MG63 (cell line): ENCODE data around the gene TMEM163. TPM values are rescaled to one million over a fixed set of nuclear protein-coding genes. Genes with fewer than 3 reads are reported as not detected.

Experiments
- DNase-seq: peaks from one replicate; pipeline ENCODE4 v3.0.0-alpha.2; 2020
- H3K27me3 ChIP-seq: fragments of 250-450 bp; sonication (Bioruptor Pico); 2 replicates; pipeline ENCODE4 v1.5.1; 2020; ENCODE audit warnings: mild to moderate bottlenecking, moderate library complexity
- H3K36me3 ChIP-seq: fragments of 250-450 bp; sonication (Bioruptor Pico); 2 replicates; pipeline ENCODE4 v1.5.1; 2020; ENCODE audit warnings: mild to moderate bottlenecking, moderate library complexity
- H3K4me3 ChIP-seq: fragments of 250-450 bp; sonication (Bioruptor Pico); 2 replicates; pipeline ENCODE4 v1.5.1; 2020; ENCODE audit warnings: mild to moderate bottlenecking, moderate library complexity
- H3K9me3 ChIP-seq: fragments of 250-450 bp; sonication (Bioruptor Pico); 2 replicates; pipeline ENCODE4 v1.5.1; 2020; ENCODE audit warnings: mild to moderate bottlenecking, moderate library complexity
- total RNA-seq: library from RNA; depleted of rRNA; stranded (reverse); fragments of >200 nt; shearing (Covaris generic); gene quantifications from 2 replicates; pipeline ENCODE4 v1.2.3, GENCODE V29; 2014; ENCODE audit warnings: low replicate concordance

TMEM163 gene
- total RNA-seq, 1 experiment from 2014 or later, result not detected

DNA sequence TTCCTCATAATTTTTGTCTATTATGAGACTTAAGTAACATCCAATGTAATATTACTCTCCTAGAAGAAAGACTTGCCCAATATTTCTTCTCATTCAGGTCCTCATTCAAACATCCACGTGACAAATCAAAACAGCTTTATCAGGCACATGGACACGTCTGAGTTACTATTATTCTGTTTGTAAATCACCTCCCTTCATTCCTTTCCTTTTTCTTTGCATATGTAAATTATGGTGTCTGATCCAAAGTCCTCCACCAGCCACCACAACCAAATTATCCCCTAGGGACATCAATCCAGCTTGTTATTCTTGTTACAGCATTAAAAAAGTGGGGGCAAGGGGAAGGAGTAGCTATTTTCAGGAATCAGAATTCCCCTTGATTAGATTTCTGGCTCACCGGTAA is 7.1 kb downstream of the TMEM163 start:
- no peak for DNase-seq
- Histone ChIP-seq H3K27me3 (peaks cover 3% of the 10 kb centered on the region), H3K36me3 (no peaks in the 10 kb centered on the region), H3K4me3 (no peak overlapping the region), H3K9me3 (no peaks in the 10 kb centered on the region)

DNA sequence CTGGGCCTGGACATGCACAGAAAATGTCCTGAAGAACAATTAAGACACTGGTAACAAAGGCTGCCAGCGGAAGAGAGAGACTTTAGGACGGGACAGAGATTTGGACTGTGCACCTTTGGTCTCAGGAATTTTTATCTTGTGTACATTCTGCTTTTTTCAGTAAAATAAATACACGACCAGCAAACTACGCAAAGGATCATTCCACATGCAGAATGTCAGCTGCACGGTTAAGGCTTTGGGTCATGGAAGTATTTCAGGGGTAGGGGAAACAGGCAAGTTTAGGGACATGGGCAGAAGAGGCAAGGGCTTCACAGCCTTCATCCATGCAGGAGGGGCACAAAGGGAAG is 11.5 kb downstream of the TMEM163 start:
- no peaks in the 10 kb centered on the region for H3K9me3 ChIP-seq
- no peak overlapping the region for H3K4me3 ChIP-seq
- H3K27me3 ChIP-seq, result no peaks in the 10 kb centered on the region; the same call in 1 of the 2 replicates
- H3K36me3 ChIP-seq, result no peaks in the 10 kb centered on the region
- no peak for DNase-seq

DNA sequence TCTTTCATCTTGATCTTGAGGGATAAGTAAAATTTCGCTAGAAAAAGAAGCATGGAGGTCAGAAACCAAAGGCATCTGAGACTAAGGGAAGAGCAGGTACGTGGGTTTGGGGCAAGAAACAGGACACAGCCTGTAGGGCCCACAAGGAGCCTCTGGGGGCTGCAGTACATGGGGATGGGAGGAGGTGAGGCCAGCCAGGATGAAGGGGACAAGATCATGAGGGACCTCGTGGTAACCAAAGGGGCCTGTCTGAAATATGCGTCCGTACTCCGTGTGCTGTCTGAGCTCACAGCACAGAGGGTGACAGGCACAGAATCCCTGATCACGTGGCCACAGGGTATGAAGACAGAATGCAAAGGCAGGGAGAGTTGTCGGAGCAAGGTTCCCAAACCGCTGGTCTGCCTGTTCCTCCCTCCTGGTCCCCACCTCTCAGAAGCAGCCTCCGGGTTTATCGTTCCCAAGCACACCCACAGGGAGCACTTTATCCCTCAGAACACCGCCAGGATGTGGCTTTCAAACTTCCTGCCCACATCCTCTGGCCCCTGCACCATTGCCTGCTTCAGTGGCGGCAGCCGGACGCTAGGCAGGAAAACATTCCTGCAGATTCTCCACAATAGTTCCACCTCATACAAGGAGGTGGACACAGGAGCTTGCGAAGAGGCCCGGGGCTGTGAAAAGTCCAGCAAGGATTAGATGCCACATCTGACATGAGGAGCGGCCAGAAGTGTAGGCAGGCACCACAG is 12.0 kb downstream of the TMEM163 start:
- no peak for DNase-seq
- Histone ChIP-seq H3K36me3 (no peaks in the 10 kb centered on the region), H3K9me3 (no peaks in the 10 kb centered on the region), H3K4me3 (no peak overlapping the region), H3K27me3 (no peaks in the 10 kb centered on the region; the same call in 1 of the 2 replicates)

DNA sequence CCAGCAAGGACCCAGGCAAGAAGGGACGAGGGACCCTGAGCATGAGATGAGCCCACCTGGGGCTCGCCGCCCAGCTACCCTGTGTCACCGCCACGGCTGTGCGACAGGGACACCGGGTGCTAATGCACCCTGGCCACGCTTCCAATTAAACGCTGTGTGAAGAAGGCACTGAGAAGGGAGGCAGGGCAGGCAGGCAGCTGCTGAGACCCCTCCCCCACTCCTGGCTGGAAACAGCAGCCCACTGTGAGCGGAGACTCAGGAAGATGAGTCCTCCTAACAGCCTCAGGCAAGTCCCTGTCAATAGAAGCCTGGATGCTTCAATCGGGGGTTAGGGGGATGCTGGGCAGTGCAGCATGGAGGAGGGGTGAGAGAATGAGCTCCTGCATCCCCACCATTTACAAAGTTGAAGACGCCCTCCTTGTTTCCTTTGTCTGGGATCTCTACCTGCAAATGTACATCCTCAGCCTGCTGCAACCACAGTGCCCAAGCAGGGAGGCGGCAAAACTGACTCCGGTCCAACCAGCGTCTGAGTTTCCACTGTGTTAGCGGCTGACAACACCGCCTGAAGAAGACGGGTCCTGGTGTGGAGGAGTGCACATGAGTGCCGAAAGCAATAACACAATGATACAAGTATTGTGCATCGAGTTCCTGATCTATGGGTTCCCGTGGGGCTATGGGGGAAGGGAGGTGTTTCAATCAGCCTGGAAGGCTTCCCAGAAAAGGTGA is 12.8 kb downstream of the TMEM163 start:
- Histone ChIP-seq H3K27me3 (0 out of 2 replicates have a peak, but pooled peaks cover under 1% of the 10 kb centered on the region), H3K9me3 (no peaks in the 10 kb centered on the region), H3K36me3 (no peaks in the 10 kb centered on the region), H3K4me3 (no peak overlapping the region)
- no peak for DNase-seq

DNA sequence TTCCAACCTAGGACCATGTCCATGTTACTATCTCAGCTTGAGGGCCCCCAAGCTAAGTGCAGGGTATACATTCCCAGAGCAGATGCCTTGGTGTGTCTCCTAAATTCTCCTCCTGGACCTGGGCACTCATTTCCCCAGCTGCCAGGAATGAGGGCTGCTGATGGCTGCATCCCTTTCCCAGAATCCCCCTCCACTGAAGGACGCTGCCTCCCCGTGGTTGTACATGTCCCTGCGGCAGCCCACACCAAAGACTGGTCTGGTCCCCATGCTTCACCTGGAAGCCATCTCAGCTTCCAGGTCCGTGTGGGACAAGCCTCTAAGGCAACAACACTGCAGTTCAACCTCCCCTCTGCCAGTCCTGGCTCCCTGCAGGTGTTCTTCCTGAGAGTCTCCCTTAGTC is 14.6 kb downstream of the TMEM163 start:
- no peak for DNase-seq
- no peaks in the 10 kb centered on the region for H3K36me3 ChIP-seq
- no peaks in the 10 kb centered on the region for H3K9me3 ChIP-seq
- no peak overlapping the region for H3K4me3 ChIP-seq
- 0 out of 2 replicates have a peak, but pooled peaks cover 2% of the 10 kb centered on the region for H3K27me3 ChIP-seq

DNA sequence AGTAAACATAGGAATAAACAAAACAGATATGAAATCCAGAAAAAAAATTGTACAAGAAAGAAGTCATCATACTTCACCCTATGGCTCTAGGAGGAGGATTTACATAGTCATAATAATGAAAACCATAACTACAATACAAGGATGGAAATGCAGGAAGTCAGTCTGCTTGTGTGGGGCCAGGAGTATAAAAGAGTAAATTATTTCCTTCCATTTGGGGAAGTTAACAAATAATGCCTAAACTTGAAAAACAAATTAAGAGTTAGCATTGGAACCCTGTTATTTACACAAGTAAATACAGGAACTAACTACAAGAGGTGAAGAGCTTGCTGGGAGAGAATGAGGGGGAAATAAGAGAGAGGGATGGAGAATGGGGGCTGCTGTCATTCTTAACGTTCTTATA is 15.4 kb downstream of the TMEM163 start:
- Histone ChIP-seq H3K9me3 (no peaks in the 10 kb centered on the region), H3K4me3 (no peak overlapping the region), H3K27me3 (0 out of 2 replicates have a peak, but pooled peaks cover 2% of the 10 kb centered on the region), H3K36me3 (no peaks in the 10 kb centered on the region)
- no peak for DNase-seq

DNA sequence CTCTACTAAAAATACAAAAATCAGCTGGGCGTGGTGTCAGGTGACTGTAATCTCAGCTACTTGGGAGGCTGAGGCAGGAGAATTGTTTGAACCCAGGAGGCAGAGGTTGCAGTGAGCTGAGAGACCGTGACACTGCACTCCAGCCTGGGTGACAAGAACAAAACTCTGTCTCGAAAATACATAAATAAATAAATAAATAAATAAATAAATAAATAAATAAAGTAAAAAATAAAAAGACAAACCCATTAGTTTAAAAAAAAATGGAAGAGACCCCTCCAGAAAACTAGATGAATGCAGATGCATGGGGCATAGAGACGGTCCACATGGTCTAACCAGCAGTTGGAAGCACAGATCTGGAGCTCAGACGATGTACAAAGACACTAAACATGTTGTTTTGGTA is 18.1 kb downstream of the TMEM163 start:
- no peak for DNase-seq
- Histone ChIP-seq H3K36me3 (no peaks in the 10 kb centered on the region), H3K4me3 (no peak overlapping the region), H3K27me3 (0 out of 2 replicates have a peak, but pooled peaks cover 2% of the 10 kb centered on the region), H3K9me3 (no peaks in the 10 kb centered on the region)

DNA sequence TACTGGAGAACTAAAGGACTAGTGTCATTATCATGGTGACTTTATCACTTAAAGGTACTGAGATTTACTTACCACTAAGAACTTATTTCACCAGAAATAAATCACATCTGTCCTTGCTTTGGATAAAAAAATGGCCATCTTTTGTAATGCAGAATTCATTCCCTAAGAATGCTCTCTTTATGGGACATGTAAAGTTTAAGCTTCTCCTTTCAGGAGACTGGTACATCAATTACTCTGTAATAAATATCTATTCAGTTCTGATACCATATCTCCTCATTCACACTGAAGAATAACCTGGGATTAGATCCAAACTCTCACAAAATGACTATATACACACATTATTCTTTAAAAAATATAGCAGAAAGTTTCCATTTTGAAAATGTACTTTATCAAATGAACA is 24.4 kb downstream of the TMEM163 start:
- DNase-seq, result no peak
- Histone ChIP-seq H3K36me3 (no peaks in the 10 kb centered on the region), H3K27me3 (no peaks in the 10 kb centered on the region; the same call in none of the 2 replicates), H3K9me3 (no peaks in the 10 kb centered on the region), H3K4me3 (no peak overlapping the region)

DNA sequence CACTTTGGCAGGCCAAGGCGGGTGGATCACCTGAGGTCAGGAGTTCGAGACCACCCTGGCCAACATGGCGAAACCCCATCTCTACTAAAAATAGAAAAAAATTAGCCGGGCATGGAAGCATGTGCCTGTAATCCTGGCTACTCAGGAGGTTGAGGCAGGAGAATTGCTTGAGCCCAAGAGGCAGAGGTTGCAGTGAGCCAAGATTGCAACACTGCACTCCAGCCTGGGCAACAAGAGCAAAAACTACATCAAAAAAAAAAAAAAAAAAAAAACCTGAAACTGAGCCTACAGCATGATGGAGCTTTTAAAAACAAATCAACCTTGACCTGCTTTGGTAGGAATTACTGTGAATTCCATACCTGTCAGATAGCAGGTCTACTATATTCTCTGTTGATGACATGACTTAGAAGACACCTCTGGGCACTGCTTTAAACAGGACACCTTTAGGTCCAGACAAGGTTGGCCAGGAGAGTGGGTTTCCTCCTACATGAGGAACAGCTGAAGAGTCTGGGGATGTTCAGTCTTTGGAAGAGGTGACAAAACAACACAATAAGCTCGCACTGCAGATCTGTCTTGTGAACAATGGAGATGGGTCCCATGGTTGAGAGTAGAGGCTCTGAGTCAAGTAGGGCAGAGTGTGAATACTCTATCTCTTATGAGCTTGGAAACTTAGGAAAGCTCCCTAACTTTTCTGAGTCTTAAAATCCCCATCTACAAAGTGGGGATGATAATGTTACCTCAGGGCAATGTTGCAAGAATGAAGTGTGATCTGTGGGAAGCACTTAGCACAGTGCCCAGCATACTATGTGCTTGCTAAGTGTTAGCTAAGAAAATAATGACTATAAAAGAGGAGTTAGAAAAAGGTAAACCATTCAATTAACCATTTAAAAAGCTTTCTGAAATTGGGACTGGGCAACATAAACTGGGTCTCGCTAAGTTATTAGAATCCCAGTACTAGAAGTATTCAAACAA is 25.2 kb downstream of the TMEM163 start:
- H3K9me3 ChIP-seq, result no peaks in the 10 kb centered on the region
- H3K36me3 ChIP-seq, result no peaks in the 10 kb centered on the region
- no peak for DNase-seq
- H3K4me3 ChIP-seq, result no peak overlapping the region
- no peaks in the 10 kb centered on the region; the same call in none of the 2 replicates for H3K27me3 ChIP-seq

DNA sequence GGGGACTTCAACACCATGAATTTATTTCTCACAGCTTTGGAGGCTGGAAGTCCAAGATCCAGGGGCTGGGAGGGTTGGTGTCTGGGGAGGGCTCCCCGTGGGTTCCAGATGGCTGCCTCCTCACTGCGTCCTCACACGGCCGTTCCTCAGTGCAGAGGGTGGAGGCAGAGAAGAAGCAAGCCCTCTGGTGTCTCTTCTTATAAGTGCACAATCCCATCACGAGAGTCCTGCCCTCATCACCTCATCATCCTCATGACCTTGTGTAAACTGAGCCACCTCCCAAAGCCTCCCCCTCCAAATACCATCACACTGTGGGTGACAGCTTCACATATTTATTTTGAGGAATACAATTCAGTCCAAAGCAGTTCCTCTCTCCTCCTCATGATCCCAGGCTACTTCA is 26.3 kb downstream of the TMEM163 start:
- no peak for DNase-seq

DNA sequence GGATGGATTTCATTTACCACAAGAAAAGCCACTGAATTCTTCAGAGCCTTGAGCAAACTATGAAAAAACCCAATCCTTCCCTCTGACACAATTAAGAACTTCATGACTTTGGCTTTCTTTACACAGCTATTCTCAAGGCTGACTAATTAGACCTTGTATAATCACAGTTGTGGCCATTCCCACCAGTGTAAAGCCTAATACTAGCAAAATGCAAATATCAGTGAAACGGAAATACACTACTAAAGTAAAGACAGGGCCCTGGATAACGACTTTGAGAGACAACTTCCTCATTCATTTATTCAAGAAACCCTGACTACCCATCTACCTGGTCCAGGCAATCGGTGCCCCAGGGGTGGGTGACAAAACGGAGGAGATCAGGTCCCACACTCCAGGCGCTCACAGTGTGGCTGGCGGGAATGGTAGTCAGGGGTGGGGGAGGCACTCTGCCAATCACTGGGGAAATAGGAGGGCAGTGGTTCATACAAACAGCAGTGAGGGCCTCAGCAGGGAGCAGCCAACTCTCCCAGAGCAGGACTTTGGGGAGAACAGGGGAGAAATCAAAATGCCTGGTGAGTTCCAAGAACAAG is 28.1 kb downstream of the TMEM163 start:
- no peak for DNase-seq

More for the DNA sequence above, 26.3 kb downstream of the TMEM163 start:
- H3K9me3 ChIP-seq, result no peaks in the 10 kb centered on the region
- no peaks in the 10 kb centered on the region for H3K36me3 ChIP-seq
- no peak overlapping the region for H3K4me3 ChIP-seq
- H3K27me3 ChIP-seq, result no peaks in the 10 kb centered on the region; the same call in none of the 2 replicates

DNA sequence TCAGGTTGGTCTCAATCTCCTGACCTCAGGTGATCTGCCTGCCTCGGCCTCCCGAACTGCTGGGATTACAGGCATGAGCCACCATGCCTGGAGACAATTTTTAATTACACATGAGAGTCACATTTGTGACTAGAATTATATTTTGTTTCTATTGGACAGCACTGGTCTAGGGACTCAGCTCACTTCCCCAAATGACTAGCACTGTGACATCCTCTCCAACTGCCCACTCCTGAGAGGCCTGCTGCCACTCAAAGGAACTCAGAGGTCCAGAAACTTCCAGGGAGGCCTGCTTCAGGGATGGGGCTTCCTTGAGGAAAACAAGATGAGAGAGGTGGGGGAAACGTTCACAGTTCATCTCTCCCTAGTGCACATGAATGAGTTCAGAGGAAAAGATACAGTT is 29.5 kb downstream of the TMEM163 start:
- no peaks in the 10 kb centered on the region for H3K36me3 ChIP-seq
- no peaks in the 10 kb centered on the region for H3K9me3 ChIP-seq
- H3K27me3 ChIP-seq, result no peaks in the 10 kb centered on the region; the same call in 1 of the 2 replicates
- no peak for DNase-seq
- H3K4me3 ChIP-seq, result no peak overlapping the region

More for the DNA sequence above, 28.1 kb downstream of the TMEM163 start:
- Histone ChIP-seq H3K27me3 (no peaks in the 10 kb centered on the region; the same call in none of the 2 replicates), H3K4me3 (no peak overlapping the region), H3K36me3 (no peaks in the 10 kb centered on the region), H3K9me3 (no peaks in the 10 kb centered on the region)

DNA sequence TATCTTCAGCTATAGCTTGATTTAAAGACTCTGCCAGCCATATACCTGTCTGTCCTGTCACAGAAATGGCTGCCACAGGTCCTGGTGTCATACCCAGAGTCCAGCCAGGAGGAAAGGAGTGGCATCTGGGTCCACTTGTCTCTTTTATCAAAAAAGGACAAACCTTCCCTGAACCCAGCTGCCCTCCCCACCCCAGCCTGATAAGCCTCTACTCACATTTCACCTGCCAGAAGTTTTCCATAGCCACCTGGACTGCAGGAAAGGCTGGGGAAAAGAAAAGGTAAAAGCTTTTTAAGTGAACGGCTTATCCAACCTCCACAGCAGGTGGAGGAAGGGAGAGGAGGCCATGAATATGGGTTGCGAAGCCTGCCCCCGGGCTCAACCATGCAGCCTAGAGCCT is 32.8 kb downstream of the TMEM163 start:
- Histone ChIP-seq H3K9me3 (no peaks in the 10 kb centered on the region), H3K27me3 (no peaks in the 10 kb centered on the region), H3K36me3 (no peaks in the 10 kb centered on the region), H3K4me3 (no peak overlapping the region)
- no peak for DNase-seq

DNA sequence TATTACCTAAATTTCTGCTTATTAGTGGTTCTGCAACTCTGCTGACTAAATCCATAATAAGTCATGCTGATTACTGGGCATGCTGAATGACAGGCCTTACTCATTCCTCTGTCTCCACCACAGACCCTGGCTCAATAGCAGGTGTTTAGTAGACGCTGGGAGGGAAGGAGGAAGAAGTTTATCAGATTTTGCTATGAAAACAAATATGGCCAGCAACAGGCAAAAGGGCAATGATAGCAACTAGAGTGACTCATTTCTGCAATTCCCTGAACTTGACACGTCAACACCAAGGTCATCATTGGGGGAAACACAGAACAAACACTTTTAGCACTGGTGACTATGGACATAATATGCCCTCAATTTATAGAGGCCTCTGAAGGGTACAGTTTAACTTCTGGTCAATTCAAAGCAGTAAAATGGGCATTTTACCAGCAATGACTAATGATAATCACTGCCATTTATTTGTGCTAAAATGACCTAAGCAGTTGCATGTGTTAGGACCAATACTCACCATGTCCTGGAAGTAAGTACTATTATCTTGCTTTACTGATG is 35.2 kb downstream of the TMEM163 start:
- H3K9me3 ChIP-seq, result no peaks in the 10 kb centered on the region
- H3K36me3 ChIP-seq, result no peaks in the 10 kb centered on the region
- DNase-seq, result peak; percentile 44
- no peak overlapping the region for H3K4me3 ChIP-seq
- no peaks in the 10 kb centered on the region for H3K27me3 ChIP-seq

DNA sequence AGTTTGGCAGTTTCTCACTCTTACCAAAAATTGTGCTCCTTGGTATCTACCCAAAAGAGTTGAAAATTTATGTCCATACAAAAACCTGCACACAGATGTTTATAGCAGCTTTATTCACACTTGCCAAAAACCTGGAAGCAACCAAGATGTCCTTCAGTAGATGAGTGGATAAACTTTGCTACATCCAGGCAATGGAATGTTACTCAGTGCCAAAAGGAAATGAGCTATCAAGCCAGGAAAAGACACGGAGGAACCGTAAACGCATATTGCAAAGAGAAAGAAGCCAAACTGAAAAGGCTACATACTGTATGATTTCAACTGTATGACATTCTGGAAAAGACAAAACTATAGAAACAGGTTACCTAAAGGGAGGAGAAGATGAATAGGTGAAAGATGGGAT is 36.1 kb downstream of the TMEM163 start:
- Histone ChIP-seq H3K9me3 (no peaks in the 10 kb centered on the region), H3K36me3 (no peaks in the 10 kb centered on the region), H3K4me3 (no peak overlapping the region), H3K27me3 (no peaks in the 10 kb centered on the region)
- no peak for DNase-seq

DNA sequence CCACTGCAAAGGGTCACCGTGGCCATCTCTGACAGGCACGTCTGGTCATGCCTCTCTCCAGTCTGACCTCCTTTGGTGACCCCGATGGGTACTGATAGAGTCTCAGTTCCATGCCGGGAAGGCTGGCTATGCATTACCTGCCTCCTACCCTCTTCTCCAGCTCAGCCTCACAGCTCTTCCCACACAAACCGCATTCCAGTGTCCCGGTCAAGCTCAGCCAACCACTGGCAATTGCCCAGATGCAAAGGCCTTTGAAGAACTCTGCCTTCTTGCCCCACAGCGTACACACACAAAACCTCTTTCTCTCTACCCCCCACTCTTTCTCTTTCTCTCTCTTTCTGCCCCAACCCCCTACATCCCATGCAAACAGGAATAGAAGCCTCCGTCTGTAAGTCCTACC is 37.6 kb downstream of the TMEM163 start:
- Histone ChIP-seq H3K27me3 (no peaks in the 10 kb centered on the region), H3K4me3 (no peak overlapping the region), H3K36me3 (no peaks in the 10 kb centered on the region), H3K9me3 (no peaks in the 10 kb centered on the region)
- no peak for DNase-seq
